ENCODE results near the gene MUTYH.
A peak's percentile ranks its signal among the peaks of the same experiment; 100 is the strongest.
"Not testable (repeated sequence)": the region's sequence is repeated elsewhere in the genome, so short reads cannot be mapped to it uniquely, and the experiment has no call there.

The MUTYH gene

GRCh38 chr1:45319761-45320160, 20.5 kb downstream of the MUTYH start:
- no peak for DNase-seq

- no peak for DNase-seq
Measured at GRCh38 chr1:45317166-45317565, 23.1 kb downstream of the MUTYH start.

- no peak for DNase-seq
Measured at GRCh38 chr1:45314266-45314665, 26.0 kb downstream of the MUTYH start.

GRCh38 chr1:45306905-45307304, 33.3 kb downstream of the MUTYH start:
- DNase-seq = no peak

- DNase-seq = no peak
Measured at GRCh38 chr1:45306319-45306718, 33.9 kb downstream of the MUTYH start.

- no peak for DNase-seq
Measured at GRCh38 chr1:45305231-45305630, 35.0 kb downstream of the MUTYH start.

- DNase-seq = peak; percentile 58
Measured at GRCh38 chr1:45304311-45305081, 35.7 kb downstream of the MUTYH start.

GRCh38 chr1:45303520-45304310, 36.5 kb downstream of the MUTYH start:
- DNase-seq = peak; percentile 100

- DNase-seq = no peak
Measured at GRCh38 chr1:45302505-45303150, 37.6 kb downstream of the MUTYH start.

- DNase-seq = no peak
Measured at GRCh38 chr1:45300669-45300997, 39.6 kb downstream of the MUTYH start.

- DNase-seq = peak; percentile 92
Measured at GRCh38 chr1:45299981-45300668, 40.1 kb downstream of the MUTYH start.

GRCh38 chr1:45299296-45299695, 40.9 kb downstream of the MUTYH start:
- DNase-seq = no peak

- no peak for DNase-seq
Measured at GRCh38 chr1:45297666-45298356, 42.4 kb downstream of the MUTYH start.

GRCh38 chr1:45291716-45292115, 48.5 kb downstream of the MUTYH start:
- DNase-seq = no peak

GRCh38 chr1:45291002-45291401, 49.2 kb downstream of the MUTYH start:
- DNase-seq = not testable (repeated sequence)

GRCh38 chr1:45286521-45286920, 53.7 kb downstream of the MUTYH start:
- DNase-seq = not testable (repeated sequence)

GRCh38 chr1:45284858-45285257, 55.4 kb downstream of the MUTYH start:
- DNase-seq = not testable (repeated sequence)

GRCh38 chr1:45282351-45282750, 57.9 kb downstream of the MUTYH start:
- DNase-seq = no peak
